Endothelial cell of umbilical vein (primary cell): Measurements from ENCODE around the gene FAM219A. TPM values are rescaled to one million over a fixed set of nuclear protein-coding genes. Genes with fewer than 3 reads are reported as not detected.

Experiments
- BruUV-seq: library from RNA; stranded (reverse); fragments of 400-500 nt; replicated peaks from 2 replicates; lab custom pipeline; 2021; lab: Mats Ljungman, UMichigan
- CTCF ChIA-PET: fragments of 300-600, 350-600 bp; sonication (Branson Sonifier 250); formaldehyde crosslinking; loops from one replicate; lab custom pipeline; 2021; ENCODE audit warnings: antibody characterized with exemption, inconsistent platforms; lab: Charles Lee
- POLR2A ChIA-PET: fragments of 300-600, 350-600 bp; sonication (Branson Sonifier 250); formaldehyde crosslinking; loops from one replicate; lab custom pipeline; 2021; ENCODE audit warnings: antibody characterized with exemption, inconsistent platforms; lab: Charles Lee
- DNase-seq: peaks from one replicate; pipeline ENCODE4 v3.0.0-alpha.2; 2011; ENCODE audit warnings: low read depth, low spot score
- FAIRE-seq: peaks from 2 replicates; lab custom pipeline; 2011; peaks lifted over from hg19 to GRCh38; lab: Jason Lieb, UNC
- H2AFZ ChIP-seq: 2 replicates; pipeline ENCODE4 v1.6.0; 2012; ENCODE audit warnings: low read depth, low read length, control low read depth, inconsistent platforms
- H3K27ac ChIP-seq: 2 replicates; pipeline ENCODE4 v1.5.1; 2011; ENCODE audit warnings: low read depth, mild to moderate bottlenecking, control low read depth, low read length, moderate library complexity; ENCODE audit not compliant: insufficient read depth
- H3K27me3 ChIP-seq, 2 experiments: 2 replicates each; pipeline versions ENCODE4 v1.6.0 to v1.6.1; 2011; ENCODE audit warnings: low read length in 2 of 2, mixed read lengths in 1 of 2; ENCODE audit not compliant: control insufficient read depth in 2 of 2, insufficient read depth in 2 of 2
- H3K36me3 ChIP-seq, 2 experiments: 2 replicates in 1 of 2; 3 replicates in 1 of 2; pipeline ENCODE4 v1.5.1; 2011; ENCODE audit warnings: low read length in 2 of 2, mild to moderate bottlenecking in 1 of 2, moderate library complexity in 1 of 2; ENCODE audit not compliant: control insufficient read depth in 2 of 2, insufficient read depth in 2 of 2; ENCODE audit errors: extremely low read depth in 1 of 2
- H3K4me1 ChIP-seq: 3 replicates; pipeline ENCODE4 v1.5.1; 2011; ENCODE audit warnings: mild to moderate bottlenecking, low read length; ENCODE audit not compliant: control insufficient read depth, insufficient read depth; ENCODE audit errors: extremely low read depth
- H3K4me2 ChIP-seq: 2 replicates; pipeline ENCODE4 v1.6.1; 2011; ENCODE audit warnings: low read length, control low read depth, mixed read lengths; ENCODE audit not compliant: insufficient read depth
- H3K4me3 ChIP-seq, 3 experiments: fragments of 200-600 bp in 1 of 3; sonication (generic), shearing (Covaris generic) in 1 of 3; replicated peaks in 1 of 3; 2 replicates each; pipeline ENCODE4 v1.5.1; 2011 to 2016; ENCODE audit warnings: control low read depth in 3 of 3, low read length in 3 of 3, mild to moderate bottlenecking in 2 of 3, inconsistent platforms in 1 of 3, low read depth in 1 of 3, moderate library complexity in 1 of 3; ENCODE audit not compliant: insufficient read depth in 1 of 3
- H3K79me2 ChIP-seq: 2 replicates; pipeline ENCODE4 v1.6.0; 2012; ENCODE audit warnings: low read length, inconsistent platforms; ENCODE audit not compliant: control insufficient read depth, insufficient read depth
- H3K9ac ChIP-seq: replicated peaks from 2 replicates; pipeline ENCODE3; 2011; ENCODE audit warnings: low read length, control low read depth; ENCODE audit not compliant: insufficient read depth; ENCODE audit errors: extremely low read depth
- H3K9me1 ChIP-seq: replicated peaks from 3 replicates; pipeline ENCODE4 v1.6.0; 2011; ENCODE audit warnings: mild to moderate bottlenecking, low read length; ENCODE audit not compliant: control insufficient read depth, insufficient read depth; ENCODE audit errors: extremely low read depth
- H3K9me3 ChIP-seq: replicated peaks from 2 replicates; pipeline ENCODE4 v1.5.1; 2012; ENCODE audit warnings: low read length, inconsistent platforms; ENCODE audit not compliant: control insufficient read depth, insufficient read depth
- H4K20me1 ChIP-seq: replicated peaks from 2 replicates; pipeline ENCODE3; 2011; ENCODE audit warnings: mild to moderate bottlenecking, low read length; ENCODE audit not compliant: control insufficient read depth, insufficient read depth; ENCODE audit errors: extremely low read depth
- CTCF ChIP-seq, 2 donors: IDR thresholded peaks; 1 replicate in 1 of 2; 2 replicates in 1 of 2; pipeline ENCODE4 v1.5.1; 2011; ENCODE audit warnings: low read length in 2 of 2, mild to moderate bottlenecking in 2 of 2, moderate library complexity in 2 of 2, control low read depth in 1 of 2, inconsistent platforms in 1 of 2, low read depth in 1 of 2; ENCODE audit not compliant: insufficient read depth in 1 of 2; ENCODE audit errors: extremely low read depth in 1 of 2
- EZH2 ChIP-seq: IDR thresholded peaks from 2 replicates; pipeline ENCODE4 v1.6.1; 2012; ENCODE audit warnings: borderline replicate concordance, low read depth, mild to moderate bottlenecking, moderate library complexity, low read length, inconsistent platforms; ENCODE audit not compliant: severe bottlenecking
- FOS ChIP-seq: IDR thresholded peaks from 2 replicates; pipeline ENCODE4 v1.6.1; 2011; ENCODE audit warnings: mild to moderate bottlenecking, low read length, moderate library complexity, borderline replicate concordance; ENCODE audit not compliant: insufficient read depth
- GATA2 ChIP-seq: IDR thresholded peaks from 2 replicates; pipeline ENCODE4 v1.7.0; 2011; ENCODE audit warnings: low read depth, mild to moderate bottlenecking, moderate library complexity, mixed read lengths, low read length; ENCODE audit not compliant: insufficient read length, insufficient read depth
- JUN ChIP-seq: IDR thresholded peaks from 2 replicates; pipeline ENCODE4 v1.6.1; 2011; ENCODE audit warnings: borderline replicate concordance, low read depth; ENCODE audit not compliant: insufficient read length, insufficient read depth
- MYC ChIP-seq: IDR thresholded peaks from one replicate; pipeline ENCODE4 v1.6.1; 2011; ENCODE audit warnings: mild to moderate bottlenecking, low read depth, low read length
- POLR2A ChIP-seq: IDR thresholded peaks from 2 replicates; pipeline ENCODE4 v1.6.1; 2012; ENCODE audit warnings: low read depth, mild to moderate bottlenecking, control low read depth, low read length
- POLR2AphosphoS5 ChIP-seq: IDR thresholded peaks from 2 replicates; pipeline ENCODE4 v1.6.1; 2012; ENCODE audit warnings: low read depth, mild to moderate bottlenecking, control low read depth, low read length, moderate library complexity; ENCODE audit not compliant: insufficient read depth
- dilution Hi-C: fragments of 300-500 bp; cut with MboI; formaldehyde crosslinking; loops from one replicate; pipeline ENCODE4 v1.15.0; 2019; ENCODE audit warnings: low sequenced_read_pairs; ENCODE audit not compliant: extremely low pct_ligation_motif_present
- intact Hi-C: fragments of 100-400 bp; cut with micrococcal nuclease; formaldehyde crosslinking; loops from one replicate; pipeline ENCODE4 v1.10.0; 2022
- polyA plus RNA-seq, 4 experiments: library from polyadenylated mRNA; depleted of rRNA in 3 of 4; stranded (reverse) in 3 of 4; unstranded in 1 of 4; fragments of >200 nt; gene quantifications; 2 replicates each; pipeline versions ENCODE4 v1.2.1 to v1.2.3, GENCODE V29; 2011 to 2012; ENCODE audit warnings: missing spikeins in 1 of 4
- total RNA-seq: library from RNA; stranded (reverse); gene quantifications from 2 replicates; pipeline ENCODE4 v1.2.3, GENCODE V29; 2021
- TF ChIP-seq, protein P1 (sequence below): IDR thresholded peaks from 2 replicates; pipeline ENCODE4 v1.6.1; 2011; ENCODE audit not compliant: insufficient read depth, insufficient read length

Gene FAM219A
- total and polyA plus RNA-seq, 2 donors (not counting 3 experiments of a cell fraction or from before 2014, with no cell fraction given), result 18.1 to 35.7 TPM

DNA sequence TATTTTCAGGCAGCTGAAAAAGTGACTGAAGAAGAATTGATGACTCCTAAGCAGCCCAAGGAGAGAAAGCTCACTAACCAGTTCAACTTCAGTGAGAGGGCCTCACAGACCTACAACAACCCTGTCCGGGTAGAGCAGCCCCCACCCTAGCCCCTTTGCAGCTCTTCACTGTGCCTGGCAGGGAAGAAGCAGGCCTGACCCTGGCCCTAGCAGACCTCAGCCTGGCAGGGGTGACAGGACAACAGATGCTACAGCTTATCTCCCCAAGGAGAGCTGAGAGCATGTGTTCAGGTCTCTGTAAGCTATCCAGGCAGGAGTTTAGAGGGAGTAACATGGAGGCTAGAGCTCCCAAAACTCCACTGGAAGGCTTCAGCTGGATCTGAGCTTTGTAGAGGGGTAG, 32.0 kb upstream of the FAM219A start:
- Histone ChIP-seq H3K9me1 (no peaks in the 10 kb centered on the region), H3K4me2 (no peak overlapping the region), H3K9me3 (no peaks in the 10 kb centered on the region), H3K4me3 (no peak overlapping the region), H3K27ac (no peak overlapping the region), H3K79me2 (no peaks in the 10 kb centered on the region), H4K20me1 (no peaks in the 10 kb centered on the region), H3K9ac (no peak overlapping the region), H2AFZ (no peak overlapping the region), H3K4me1 (no peaks in the 10 kb centered on the region), H3K27me3 (peaks cover 16 to 24% of the 10 kb centered on the region in 2 experiments), H3K36me3 (no peaks in the 10 kb centered on the region)
- TF ChIP-seq FOS (no peak), JUN (no peak), CTCF (IDR thresholded peaks at IDR 0.05; ENCODE audit: extremely low read depth in 1 of 2, insufficient read depth in 1 of 2, low read depth in 1 of 2, low read length in 2 of 2) (no peak), POLR2AphosphoS5 (no peak), EZH2 (no peak), MYC (no peak), POLR2A (no peak), GATA2 (no peak)
- TF ChIP-seq, protein P1, sequence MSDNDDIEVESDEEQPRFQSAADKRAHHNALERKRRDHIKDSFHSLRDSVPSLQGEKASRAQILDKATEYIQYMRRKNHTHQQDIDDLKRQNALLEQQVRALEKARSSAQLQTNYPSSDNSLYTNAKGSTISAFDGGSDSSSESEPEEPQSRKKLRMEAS, result no peak
- ChIA-PET POLR2A (no interaction called here), CTCF (interaction anchor here (0.8 to 1.7 kb wide), 4 partner anchors 11 to 114 kb away, joined by 3 to 7 read pairs (median 4); no protein-coding TSS in a partner anchor)
- dilution Hi-C loops (no loop called here), intact Hi-C loops (no loop called here)
- no peak for DNase-seq
- no TSS peak for BruUV-seq
- FAIRE-seq, result no peak
